ENCODE measurements around the gene DNAJB12.
"Not testable (repeated sequence)": the region's sequence is repeated elsewhere in the genome, so short reads cannot be mapped to it uniquely, and the experiment has no call there.

DNAJB12 gene

DNA sequence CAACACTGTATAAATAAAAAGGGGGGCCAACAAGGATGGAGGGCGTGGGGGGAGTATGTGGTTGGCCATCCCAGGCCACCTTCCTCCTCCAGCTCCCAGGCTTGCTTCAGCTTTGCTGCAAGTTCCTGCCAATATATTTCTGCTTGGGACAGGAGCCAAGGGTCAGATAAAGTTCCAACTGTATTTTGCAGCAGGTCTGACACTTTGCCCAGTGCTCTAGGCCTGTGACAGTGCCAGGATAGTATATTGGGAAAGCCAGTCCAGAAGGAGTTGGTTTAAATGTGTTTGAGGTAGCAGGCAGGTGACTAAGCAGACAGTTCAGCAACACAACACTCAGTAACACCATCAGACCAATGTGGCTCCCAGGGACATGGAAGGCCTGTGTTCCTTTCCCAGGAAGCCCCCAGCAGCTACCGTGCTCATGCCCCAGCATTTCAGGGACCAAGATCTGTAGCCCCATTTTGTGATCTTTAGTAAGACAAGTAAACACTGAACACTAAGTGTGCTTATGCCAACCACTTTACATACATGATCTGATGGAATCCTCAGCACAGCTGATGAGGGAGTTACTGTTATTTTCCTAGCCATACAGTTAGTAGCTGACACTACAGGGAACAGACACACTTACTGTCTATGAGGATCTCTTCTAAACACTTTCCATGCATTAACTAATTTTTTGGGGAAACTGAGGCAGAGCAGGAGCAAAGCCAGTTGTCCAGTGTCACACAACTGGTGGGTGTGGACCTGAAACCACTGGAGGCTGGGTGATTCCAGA, 38.9 kb downstream of the DNAJB12 start:
- DNase-seq = no peak

DNA sequence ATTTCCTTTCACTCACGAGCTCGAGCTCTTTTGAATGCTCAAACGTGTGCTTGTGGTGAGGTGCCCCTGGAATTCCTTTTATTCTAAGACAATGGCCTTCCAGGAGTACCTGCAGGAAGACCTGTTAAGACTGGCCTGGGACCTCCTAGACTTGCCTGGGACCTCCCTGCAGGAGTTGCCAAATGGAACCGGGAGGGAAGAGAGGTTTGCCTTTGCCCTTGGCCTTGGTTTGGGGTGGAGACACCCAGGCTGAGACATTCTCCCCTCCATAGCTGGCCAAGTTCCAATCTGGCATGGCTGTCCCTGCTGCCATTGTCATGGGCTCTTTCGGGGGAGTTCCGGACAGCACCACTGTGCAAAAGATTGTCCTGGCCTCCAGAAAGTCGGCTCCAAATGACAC, 39.7 kb downstream of the DNAJB12 start:
- no peak for DNase-seq

DNA sequence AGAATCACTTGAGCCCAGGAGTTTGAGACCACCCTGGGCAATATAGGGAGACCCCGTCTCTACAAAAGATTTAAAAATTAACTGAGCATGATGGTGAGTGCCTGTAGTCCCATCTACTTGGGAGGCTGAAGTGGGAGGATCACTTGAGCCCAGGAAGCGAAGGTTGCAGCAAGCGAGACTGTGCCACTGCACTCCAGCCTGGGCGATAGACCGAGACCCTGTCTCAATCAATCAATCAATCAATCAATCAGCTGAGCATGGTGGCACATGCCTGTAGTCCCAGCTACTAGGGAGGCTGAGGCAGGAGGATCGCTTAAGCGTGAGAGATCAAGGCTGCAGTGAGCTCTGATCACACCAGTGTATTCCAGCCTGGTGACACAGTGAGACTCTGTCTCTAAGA, 40.5 kb downstream of the DNAJB12 start:
- DNase-seq = no peak

DNA sequence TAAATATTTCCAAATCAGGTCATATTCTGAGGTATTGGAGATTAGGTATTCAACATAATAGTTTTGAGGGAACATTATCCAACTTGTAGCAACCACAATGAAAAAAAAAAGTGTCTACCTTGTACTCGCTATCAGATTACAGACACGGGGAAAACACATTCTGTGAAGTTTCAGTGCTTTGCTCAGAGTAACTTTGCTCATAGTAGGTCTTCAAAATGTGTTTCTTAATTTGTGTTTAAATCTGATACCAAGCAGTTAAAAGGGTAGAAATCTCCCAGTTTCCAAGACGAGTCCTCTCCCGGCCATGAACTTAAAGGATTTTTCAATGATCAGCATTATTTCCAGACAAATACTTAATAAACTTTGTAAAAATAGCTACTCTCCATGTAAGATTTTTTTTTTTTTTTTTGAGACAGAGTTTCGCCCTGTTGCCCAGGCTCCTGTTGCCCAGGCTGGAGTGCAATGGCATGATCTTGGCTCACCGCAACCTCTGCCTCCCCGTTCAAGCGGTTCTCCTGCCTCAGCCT, 41.8 kb downstream of the DNAJB12 start:
- no peak for DNase-seq

DNA sequence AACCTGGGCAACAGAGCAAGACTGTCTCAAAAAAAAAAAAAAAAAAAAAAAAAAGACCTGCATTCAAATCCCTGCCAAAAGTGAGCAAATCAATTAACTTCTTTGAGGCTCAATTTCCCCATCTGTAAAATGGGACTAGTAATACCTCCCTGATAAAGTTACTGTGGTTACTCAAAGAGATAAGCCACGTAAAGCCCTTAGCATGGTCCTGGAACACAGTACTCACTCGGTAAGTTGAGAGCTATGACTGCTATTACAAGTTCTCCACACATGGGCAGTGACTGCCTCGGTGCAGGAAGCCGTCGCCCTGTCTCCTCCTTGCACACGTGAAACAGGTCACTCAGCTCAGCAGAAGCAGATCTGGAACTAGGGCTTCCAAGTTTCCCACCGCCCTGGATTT, 43.1 kb downstream of the DNAJB12 start:
- DNase-seq = no peak

DNA sequence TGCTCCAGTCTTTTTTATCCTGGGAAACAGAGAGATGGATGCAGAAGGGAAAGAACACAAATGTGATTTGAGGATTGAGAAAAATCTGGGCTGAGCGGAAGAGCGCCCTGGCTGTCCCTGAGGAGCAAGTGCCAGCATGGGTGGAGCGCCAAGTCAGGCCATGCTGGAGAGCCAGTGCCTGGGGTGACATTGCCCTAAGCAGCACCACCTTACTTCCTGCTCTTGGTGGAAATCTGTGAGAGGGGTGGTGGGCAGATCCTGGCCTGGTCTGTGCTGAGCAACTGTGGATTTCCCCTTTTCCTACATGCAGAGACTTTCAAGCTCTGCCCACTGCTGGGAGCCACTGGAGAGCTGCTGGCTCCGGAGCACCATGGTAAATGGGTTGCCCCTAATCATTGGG, 44.1 kb downstream of the DNAJB12 start:
- DNase-seq = no peak

DNA sequence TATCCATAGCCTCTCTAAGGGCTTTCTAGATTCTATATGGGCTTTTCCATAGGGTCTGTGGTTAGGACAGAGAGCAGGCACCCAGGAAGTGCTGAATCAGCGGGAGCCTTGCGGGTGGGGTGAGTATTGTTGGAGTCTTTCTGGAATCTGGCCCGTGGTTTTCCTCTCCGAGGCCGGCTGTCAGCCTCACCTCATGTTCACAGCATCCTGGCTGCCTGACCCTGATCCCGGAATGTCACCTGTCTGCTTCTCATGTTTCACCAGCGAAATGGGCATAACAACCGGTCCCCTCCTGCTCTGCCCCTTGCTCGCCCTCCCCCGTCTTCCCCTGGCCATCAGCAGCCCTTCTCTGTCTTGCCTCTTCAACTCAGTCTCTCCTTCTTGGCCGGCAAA, 44.5 kb downstream of the DNAJB12 start:
- DNase-seq = no peak

DNA sequence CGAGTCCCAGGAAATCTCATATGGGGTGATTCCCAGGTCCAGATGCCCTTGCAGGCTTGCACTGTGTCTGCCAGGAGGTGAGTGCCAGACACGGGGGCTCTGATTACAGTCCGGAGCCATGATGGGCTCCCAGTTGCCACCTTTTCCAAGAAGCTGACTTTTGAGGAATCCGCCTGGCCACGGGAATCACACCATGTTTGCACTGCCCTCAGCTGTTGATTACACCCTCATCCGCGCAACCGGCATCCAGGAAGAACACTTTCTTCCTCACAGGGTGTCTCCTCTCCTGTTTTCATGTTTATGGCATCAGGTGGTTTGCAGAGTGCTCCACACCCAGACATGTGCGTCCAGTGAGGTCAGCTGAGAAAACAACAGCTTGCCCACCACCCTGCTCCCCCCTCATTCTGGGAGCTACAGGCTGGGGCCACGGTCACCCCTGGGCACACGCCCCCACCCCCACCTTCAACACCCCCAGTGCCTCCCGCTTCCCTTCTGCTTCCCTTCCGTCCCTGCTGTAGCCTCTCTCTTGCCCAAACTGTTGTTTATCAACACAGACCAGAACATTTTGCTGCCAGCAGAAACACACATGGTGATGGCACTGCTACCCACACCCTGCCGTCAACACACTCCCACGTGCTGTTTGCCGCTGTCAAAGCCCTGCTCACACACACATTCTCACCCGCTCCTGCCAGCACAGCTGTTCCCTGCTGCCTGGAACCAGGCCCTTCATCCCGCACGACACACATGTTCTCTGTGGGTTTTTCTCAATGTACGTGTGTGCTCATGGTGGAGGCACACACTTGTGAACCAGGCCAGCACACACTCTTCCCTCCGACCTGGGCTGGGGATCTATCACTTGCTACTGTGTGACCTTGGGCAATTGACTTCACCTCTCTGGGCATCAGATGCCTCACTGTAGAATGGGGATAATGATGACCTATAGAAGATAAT, 45.2 kb downstream of the DNAJB12 start:
- DNase-seq = no peak

DNA sequence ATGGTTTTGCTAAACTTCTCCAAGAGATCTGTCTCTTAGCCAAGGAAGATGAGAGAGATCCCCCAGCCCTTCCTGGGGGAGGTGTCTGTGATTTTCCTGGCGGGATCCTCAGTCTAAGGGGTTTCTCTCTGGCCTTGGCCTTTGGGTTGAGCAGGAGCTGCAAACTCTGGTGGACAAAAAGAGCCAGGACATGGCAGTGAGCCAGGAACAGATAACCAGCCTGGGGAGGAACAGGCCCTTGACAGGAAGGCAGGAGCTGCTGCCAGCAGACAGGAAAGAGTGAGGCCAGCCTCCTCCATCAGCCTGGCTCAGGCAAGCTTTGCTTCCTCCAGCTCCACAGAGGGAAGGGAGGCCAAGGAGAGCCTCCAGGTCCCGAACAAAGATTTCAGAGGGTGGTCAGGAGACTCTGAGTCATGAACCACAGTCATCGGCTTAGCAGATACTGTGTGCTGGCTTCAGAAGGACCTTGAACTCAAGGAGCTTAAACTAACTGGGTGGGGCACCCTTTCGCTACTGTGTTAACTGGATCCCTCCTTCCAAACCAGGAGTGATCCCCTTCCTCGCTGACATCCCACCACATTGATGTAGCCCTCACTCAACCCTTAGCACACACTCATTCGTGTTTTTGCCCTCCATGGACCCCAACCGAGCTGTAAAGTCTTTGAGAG, 46.3 kb downstream of the DNAJB12 start:
- DNase-seq = no peak

DNA sequence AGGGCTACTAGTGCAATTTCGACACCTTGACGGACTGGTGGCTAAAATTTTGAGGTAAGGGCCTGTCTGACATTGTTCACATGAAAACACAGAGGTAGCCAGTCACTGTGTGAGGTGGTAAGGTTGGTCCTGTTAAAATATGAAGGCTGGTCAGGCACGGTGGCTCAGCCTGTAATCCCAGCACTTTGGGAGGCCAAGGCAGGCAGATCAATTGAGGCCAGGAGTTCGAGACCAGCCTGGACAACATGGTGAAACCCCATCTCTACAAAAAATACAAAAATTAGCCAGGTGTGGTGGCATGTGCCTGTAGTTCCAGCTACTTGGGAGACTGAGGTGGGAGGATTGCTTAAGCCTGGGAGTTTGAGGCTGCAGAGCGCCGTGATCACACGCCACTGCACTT, 47.0 kb downstream of the DNAJB12 start:
- not testable (repeated sequence) for DNase-seq

DNA sequence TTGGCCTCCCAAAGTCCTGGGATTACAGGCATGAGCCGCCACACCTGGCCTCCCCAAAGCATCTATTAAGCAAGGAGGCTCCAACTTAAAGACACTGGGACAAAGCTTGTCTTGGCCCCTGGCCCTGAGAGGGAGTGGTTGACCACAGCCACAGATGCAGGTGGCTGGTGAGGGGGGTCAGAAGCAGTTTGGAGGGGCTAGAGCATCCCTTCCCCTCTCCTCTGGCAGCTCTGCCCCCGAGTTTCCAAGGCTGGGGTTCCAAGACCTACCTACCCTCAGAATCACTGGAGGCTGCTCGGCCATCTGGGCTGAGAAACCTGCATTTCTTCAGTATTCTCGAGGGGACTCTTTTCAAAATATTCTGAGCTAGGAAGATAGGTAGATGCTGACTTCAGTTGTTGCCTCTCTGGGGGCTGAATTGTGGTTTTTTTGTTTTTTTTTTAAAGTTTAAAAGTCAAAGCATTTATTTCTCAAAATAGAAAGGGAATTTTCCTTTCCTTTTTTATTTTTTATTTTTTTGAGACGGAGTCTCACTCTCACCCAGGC, 48.4 kb downstream of the DNAJB12 start:
- no peak for DNase-seq

DNA sequence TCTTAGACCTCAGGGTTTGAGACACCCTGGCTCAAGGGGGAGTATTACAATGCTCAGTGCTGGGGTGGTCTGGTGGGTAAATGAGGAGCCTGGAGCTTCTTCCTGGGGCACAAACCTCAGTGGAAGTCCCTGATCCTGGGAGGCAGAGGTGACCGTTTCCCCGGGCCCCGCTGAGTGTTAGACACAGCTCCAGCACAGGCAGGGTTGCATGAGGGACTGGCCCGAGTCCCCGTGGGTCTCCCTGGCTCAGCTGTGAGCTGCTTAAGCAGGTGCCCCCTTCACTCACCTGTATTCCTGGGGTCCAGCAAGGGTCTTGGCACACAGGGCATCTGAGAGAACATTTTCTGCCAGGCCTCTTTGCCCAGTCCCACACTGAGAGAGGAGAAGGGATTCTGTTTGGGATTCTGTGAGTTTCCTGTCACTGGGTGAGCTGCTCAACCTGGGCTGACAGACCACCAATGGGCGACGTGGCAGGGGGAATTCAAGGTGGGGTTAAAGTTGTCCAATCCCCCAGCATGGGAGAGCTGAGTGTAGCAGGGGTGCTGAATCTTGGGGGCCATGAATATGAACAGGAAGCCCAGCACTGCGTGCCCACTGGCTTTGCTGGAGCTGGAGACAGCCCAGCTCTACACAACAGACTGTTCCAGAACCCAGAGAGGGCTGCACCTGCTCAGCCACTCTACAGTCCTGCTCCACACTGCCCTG, 51.1 kb downstream of the DNAJB12 start:
- DNase-seq = no peak

DNA sequence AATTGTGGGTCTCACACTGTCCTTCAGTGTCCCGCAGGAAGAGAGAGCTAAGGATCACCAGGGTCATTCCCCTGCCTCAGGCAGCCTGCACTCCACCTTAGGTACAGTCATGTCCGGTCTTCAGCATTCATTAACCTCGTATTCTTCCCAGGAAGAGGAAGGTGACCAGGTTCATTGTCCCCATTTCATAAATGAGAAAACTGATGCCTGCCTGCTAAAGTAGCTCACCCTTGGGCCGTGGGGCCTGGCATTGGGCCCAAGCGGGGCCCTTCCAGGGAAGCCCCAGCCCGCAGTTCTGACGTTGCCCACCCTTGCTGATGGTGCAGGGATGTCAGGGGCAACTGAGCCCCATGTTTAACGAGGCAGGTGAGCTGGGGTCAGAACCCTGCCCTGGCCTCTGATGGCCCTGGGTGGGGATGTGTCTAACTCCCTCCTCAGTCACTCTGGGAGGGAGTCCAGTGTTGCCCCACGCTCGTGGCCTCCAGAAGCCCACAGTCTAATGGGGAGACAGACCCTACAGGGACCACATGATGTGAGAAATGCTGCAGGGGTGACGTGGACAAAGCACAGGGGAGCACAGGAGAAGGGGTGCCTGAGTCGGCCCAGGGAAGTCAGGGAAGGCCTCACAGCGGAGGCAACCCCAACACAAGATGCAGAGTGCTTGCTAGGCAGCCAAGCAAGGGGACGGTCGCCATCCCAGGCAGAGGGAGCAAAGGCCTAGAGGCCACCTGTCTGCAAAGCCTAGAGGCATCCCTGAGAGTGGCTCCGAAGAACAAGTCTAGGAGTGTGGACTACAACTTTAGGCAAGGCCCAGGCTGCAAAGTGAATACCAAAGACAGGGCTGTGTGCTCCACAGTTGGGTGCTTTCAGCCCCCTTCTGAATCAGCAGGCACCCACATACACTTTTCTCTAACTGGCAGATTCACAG, 55.9 kb downstream of the DNAJB12 start:
- DNase-seq = no peak

DNA sequence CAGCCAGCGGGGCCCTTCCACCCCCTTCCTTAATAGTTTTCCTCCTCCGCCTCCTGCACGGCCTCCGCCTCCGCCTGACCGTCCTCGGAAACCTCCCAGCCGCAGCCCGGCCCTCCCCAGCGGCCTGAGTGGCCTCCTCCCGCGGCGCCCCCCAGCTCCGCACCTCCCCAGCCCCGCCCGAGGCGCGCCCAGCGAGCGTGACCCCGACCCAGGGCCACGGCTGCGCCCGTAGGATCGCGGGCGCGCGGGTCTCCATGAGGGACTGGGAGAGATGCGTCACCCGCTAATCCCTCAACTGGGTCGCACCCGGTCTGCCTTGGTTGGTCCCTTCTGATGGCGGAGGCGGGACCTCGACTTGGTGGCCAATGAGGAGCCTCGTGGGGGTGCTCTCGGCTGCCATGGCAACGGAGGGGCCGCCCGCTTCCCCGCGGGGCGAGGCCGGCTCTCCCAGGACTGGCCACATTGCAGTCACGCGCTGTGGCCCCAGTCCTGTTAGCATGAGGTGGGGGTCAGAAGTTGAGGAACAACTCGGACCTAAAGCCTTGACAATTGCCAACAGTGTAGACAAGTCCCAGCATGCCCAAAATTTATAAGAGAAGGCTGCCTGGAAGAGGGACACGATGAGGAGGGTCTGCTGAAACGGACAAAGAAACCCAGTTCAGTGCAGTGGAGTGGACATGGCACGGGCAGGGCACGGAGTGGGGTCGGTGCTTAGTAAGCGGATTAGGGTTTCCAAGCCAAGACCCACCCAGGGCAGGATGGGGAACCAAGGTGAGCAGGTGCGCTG, 56.7 kb downstream of the DNAJB12 start:
- peak; percentile 84 for DNase-seq

DNA sequence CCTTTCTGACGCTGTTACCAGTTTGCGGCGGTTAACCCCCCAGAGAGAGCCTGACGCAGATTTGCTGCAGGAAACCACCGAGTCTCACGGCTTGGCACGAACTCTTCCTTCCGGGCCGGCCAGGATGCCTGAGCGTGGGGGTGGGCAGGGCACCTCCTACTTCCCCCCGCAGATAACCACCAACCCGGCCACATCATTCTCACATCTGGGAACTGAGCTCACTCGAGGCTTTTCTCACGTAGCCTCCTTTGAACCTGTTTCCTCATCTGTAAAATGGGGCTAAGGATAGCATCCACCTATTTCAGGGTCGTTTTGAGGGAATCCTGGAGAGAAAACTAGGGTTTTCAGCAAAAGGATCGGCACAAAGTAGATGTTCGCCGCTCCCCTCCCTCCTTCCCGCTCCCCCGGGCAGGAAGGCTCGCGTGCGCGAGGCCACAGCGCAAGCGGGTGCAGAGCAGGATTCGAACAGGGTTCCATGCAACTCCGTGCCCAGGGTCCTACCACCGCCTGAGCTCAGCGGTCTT, 57.4 kb downstream of the DNAJB12 start:
- peak; percentile 92 for DNase-seq

DNA sequence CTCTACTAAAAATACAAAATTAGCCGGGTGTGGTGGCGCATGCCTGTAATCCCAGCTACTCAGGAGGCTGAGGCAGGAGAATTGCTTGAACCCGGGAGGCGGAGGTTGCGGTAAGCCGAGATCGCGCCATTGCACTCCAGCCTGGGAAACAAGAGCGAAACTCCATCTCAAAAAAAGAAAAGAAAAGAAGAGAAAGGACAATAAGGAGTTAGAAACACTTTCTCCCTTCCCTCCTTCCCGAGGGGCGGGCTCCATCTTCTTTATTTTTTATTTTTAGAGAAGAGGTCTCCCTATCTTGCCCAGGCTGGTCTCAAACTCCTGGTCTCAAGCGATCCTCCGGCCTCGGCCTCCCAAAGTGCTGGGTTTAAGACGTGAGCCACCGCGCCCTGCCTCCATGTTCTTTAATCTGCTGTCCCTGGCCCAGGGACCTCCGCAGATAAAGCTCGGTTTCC, 57.9 kb downstream of the DNAJB12 start:
- not testable (repeated sequence) for DNase-seq

DNA sequence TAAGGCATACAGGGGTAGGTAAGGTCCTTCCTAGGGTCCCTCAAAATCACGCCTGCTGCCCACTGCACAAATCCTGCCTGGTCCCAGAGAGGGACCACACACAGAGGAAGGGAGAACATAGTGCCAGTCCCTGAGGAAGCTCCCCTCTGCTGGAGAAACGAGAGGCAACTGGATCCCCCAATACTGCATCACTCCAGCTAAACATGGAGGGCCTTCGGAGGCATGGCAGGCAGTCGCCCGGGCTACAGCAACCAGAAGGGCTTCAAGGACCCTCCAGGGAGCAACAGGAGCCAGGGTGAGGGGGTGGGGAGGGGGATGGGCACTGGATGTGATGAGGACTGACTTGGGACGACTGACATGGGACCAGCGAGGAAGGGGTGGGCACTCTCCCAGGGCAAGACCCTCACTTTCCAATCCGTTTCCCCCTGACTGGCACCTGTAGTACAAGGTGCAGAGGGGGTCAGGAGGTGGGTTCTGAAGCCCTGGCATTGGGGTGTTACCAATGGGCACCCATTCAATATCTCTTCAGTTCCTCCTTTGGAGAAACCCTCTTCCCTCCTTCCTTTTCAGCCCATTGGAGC, 59.3 kb downstream of the DNAJB12 start:
- DNase-seq = no peak

DNA sequence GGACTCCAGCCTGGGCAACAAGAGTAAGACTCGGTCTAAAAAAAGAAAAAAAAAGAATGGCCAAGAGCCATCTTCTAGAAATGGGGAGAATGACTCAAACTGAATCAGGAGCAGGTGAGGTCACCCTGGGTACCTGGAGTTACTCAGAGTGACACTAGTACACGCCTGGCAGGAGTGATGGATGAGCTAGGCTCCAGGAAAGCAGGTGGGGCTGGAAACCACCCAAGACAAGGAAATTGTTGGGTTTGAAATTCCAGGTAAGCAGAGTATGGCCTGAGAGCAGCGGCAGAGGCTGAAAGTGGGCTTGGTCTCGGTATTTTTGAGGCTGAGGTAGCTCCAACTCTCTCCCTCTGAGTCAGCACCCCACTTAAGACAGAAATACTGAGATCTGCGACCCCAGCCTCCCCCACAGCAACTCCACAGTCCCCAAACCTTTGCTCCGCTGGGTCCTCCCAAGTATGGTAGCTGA, 62.5 kb downstream of the DNAJB12 start:
- no peak for DNase-seq

DNA sequence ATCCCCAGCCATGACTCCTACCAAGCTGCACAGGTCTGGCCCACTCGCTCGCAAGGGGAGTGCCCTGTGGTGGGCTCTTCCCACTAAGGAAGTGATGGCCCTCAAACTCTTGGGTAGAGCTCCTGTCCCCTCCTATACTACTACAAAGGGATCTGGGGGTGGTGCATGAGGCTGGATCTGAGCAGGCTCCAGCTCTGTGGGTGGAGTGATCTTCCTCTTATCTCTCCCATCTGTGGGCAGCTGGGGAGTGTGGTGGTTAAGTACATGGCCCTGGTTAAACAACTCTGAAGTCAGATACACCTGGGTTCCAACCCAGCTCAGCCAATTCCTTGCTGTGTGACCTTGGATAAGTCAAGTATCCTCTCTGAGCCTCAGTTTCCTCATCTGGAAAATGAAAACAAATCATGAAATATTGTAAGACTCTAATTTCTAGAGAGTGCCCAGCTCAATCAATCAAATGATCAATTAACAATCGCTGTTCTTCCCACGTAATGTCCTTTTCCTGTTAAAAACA, 63.6 kb downstream of the DNAJB12 start:
- no peak for DNase-seq
